GM19455 (cell line): ENCODE data around the gene CEP72.
"Not testable (repeated sequence)": the region's sequence is repeated elsewhere in the genome, so short reads cannot be mapped to it uniquely, and the experiment has no call there.

Experiments
- ATAC-seq: cut with Tn5 transposase; IDR thresholded peaks from one replicate; pipeline ENCODE4 v1.9.1; 2021; ENCODE audit not compliant: unreplicated experiment

CEP72 gene, protein sequence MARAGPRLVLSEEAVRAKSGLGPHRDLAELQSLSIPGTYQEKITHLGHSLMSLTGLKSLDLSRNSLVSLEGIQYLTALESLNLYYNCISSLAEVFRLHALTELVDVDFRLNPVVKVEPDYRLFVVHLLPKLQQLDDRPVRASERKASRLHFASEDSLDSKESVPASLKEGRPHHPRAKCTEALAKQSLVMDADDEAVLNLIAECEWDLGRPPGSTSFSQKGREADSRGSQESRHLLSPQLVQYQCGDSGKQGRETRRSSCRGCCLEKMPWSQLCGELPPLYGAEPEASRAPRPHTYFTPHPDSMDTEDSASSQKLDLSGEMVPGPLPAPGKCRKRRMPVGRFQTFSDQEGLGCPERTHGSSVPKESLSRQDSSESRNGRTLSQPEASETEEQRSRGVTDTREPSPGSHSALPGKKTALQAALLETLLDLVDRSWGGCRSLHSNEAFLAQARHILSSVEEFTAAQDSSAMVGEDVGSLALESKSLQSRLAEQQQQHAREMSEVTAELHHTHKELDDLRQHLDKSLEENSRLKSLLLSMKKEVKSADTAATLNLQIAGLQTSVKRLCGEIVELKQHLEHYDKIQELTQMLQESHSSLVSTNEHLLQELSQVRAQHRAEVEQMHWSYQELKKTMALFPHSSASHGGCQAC

GRCh38 chr5:611731-612486, at the start of gene CEP72:
Gene CEP72 (plus strand): TSS chr5:612340. CDS start chr5:612362, 22 bp downstream.
- peak; percentile 84 for ATAC-seq

DNA sequence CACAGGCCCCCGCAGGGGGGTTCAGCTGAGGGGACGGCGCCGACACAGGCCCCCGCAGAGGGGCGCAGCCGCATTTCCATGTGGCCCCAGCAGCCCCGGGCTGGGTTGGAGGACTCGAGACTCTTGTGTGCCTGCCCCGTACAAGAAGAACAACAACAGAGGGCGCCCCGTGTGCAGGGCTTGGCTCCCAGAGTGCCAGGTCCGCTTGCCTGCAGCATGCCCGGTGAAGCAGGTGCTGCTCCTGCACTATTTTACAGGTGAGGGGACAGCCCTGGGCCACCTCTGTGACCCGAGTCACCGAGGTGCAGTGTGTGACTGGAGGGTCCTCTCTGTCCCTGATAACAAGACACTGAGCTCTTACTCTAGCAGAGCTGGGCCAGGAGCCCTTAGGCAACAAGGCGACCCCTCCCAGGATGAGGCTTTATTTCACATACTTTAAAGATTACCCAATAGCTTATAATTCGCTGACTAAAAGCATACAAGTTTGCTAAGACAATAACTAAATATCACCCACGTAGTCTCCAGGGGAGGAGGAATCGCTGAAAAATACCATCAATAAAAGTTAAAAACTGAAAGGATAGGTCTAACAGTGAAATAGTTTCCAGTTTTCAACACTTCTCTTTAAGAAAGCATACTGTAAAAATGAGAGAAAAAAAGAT, 46.2 kb upstream of the CEP72 start:
- ATAC-seq, result no peak

DNA sequence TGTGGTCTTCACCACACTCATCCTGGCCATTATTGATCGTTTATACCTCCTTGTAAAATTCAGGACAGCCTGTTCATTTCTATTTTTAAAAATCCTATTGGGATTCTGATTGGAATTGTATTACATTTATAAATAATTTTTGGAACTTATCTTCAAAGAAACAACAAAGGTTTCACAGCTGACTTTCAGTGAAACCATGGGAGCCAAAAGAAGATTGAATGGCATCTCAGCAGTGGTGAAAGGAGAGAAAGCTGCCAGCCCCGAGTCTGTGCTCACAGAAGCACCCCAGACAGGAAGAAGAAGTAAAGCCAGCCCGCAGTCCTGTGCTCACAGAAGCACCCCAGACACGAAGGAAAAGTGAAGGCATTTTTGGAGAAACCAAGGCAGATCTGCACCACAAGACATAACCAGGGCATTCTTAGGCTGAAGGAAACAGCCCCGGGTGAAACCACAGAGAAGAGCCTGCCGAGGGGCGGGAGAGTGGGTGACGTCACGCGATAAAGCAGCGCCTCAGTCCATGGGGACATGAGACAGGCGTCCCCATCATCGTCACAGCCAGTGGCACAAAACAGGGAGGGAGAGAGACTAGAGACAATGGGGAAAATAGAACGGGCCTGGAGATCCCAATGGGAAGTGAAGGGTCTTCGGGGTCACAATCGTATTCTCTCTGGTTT, 45.4 kb upstream of the CEP72 start:
- no peak for ATAC-seq

- ATAC-seq, result no peak
These were observed 44.5 kb upstream of the CEP72 start for GRCh38 chr5:567664-568060.

DNA sequence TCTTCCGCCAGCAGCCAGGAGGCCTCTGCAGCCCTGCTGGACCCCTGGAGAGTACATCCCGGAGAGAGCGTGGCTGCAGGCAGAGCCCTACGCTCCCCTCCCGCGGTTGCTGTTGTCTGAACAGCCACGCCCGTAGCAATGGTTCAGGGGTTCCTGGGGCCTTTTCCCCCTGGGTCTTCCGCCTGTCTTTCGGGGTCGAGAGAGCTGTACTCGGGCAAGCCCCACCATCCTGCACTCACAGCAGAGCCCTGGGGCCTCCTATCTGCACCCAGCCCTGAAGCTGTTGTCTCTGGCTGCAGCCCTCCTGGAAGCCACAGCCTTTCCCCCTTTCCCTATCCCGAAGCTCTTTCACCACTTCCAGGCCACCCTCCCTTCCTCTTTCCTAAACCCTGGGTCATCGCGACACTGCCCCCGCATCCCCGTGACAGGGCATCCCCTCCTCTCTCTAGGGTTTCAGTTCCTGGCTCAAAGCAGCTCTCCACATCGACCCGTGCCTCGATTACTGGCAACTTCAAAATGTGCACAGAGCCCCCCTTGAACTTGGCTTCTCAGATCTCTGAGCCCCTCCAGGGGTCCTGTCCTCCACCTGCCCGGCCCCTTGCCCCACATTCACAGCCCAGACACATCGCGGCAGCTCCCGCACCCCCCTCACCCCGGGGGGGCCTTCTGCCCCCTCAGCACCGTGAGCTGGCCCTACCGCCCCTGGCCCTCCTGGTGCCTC, 43.9 kb upstream of the CEP72 start:
- ATAC-seq, result no peak

GRCh38 chr5:568809-569208, 43.3 kb upstream of the CEP72 start:
- ATAC-seq, result no peak

DNA sequence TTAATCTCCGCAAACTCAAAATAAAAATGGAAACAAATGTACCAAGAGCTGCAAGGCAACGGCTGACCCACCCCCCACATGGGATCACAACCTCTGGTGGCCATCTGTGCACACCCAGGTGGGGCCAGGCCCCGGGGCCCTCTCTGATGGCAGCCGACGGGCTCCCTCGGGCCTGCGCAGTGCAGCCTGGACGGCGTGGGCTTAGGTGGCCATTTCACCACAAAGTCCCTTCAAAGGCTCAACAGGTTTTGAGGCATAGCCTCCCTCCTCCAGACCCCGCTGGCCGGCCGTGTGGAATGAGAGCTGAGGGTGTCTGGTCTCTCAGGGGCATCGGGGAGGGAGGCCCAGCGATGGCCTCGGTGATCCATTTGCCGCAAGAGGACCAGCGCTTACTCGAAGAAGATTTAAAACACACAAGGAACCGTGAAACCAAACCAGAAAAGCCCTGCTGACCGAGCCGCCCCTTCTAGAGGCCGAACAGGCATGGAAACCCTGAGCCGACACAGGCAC, 42.7 kb upstream of the CEP72 start:
- ATAC-seq, result no peak

GRCh38 chr5:569868-570361, 42.2 kb upstream of the CEP72 start:
- no peak for ATAC-seq

DNA sequence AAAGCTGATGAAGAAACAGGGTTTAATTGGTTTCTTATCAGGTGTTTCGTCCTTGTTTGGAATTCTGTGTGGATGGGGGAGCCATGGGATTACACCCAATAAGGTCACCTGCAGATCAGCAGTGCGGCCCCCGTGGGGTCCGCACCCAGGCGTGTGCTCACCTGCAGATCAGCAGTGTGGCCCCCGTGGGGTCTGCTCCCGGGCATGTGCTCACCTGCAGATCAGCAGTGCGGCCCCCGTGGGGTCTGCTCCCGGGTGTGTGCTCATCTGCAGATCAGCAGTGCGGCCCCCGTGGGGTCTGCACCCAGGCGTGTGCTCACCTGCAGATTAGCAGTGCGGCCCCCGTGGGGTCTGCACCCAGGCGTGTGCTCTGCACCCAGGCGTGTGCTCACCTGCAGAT, 41.7 kb upstream of the CEP72 start:
- ATAC-seq, result no peak

GRCh38 chr5:570886-571285, 41.3 kb upstream of the CEP72 start:
- ATAC-seq, result no peak

DNA sequence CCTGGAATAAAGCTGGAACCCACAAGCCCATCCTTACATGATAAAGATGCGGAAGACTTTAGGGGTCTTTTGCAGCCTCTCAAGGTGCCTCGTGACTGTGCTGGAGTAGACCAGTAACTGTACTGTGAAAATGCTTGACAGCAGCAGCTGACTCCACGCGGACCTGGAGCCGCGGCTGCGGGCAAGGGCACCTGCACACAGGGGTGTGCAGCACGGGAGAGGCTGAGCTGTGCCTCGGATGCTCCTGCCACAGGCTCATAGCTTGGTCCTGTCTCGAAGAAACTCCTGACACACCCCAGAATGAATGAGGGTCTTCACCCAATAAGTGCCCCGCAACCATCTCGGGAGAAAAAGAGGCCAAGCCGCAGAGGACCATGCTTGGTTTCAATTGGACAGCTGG, 40.3 kb upstream of the CEP72 start:
- no peak for ATAC-seq

DNA sequence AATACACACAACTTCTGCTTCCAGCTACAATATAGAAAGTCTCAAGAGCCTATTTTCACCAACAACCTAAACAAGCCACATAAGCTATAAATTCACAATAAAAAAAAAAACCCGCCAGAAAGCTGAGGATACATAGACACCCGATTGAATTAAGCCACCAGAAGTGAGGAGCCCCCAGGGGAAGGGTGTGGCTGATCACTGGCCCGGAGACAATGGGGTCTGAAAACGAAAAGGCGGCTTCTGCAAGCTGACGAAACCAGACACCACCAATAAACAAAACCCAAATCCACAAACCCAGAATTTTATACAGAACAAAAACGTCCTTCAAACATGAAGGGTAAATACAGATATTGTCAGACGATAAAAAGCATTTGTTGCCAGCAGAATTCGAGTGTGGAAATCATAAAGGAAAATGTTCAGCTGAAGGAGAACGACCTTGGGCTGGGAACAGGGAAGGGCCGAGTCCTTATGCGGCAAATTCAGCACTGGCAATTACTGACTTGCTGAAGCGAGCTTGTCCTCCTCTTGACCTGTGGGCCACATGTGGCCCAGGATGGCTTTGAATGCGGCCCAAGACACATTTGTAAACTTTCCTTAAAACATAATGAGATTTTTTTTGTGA, 39.6 kb upstream of the CEP72 start:
- ATAC-seq, result no peak

DNA sequence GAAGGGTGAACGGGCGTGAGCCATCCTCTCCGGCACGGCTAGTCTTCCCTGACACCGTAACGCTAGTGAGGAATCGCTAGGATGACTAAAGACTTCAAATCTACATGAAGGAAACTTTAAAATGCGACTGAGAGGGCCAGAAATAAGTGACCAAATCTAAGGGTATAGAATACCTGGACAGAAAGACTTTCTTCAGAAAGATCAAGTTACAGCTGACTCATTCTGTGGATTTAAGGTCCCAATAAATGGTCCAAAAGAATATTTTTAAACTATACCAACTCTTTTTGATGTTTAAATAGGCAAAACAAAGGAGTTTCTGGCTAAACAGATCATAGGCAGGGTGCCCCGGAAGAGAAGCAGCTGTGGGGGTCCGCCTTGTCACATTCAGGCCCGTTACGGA, 38.9 kb upstream of the CEP72 start:
- no peak for ATAC-seq

GRCh38 chr5:573976-574375, 38.2 kb upstream of the CEP72 start:
- ATAC-seq, result no peak

DNA sequence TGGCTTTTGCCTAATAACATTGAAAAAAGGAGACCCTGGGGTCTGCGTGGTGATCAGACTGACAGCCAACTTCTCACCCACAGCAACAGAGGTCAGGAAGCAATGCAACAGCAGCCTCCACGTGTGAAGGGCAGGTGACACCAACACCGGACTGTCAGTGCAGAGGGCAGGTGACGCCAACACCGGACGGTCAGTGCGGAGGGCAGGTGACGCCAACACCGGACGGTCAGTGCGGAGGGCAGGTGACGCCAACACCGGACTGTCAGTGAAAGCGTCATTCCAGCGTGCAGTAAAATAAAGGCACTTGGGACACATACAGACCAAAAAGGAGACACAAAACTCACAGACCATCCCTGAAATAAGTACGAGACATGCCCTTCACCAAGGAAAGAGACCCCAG, 37.2 kb upstream of the CEP72 start:
- no peak for ATAC-seq

GRCh38 chr5:575636-576035, 36.5 kb upstream of the CEP72 start:
- ATAC-seq, result no peak

DNA sequence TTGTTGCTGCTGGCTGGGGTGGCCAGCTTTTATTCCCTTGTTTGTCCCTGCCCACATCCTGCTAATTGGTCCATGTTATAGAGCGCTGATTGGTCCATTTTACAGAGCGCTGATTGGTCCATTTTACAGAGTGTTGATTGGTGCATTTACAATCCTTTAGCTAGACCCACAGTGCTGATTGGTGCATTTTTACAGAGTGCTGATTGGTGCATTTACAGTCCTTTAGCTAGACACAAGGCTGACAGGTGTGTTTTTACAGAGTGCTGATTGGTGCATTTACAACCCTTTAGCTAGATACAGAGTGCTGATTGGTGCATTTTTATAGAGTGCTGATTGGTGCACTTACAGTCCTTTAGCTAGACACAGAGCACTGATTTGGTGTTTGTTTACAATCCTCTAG, 34.9 kb upstream of the CEP72 start:
- ATAC-seq, result not testable (repeated sequence)

DNA sequence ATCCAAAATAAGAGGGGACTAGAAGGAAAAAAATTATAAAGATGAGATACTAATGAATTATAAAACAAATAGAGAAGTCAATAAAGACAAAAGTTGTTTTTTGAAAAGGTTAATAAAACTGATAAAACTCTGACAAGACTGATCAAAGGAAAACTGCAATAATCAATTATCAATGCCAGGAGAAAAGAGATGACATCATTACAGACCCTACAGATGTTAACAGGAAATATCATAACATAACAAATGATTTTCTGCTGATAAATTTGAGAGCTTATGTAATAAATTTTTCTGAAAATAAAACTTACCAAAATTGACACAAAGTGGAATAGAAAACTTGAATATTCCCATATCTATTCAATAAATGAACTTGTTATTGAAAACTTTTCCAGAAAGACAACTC, 34.3 kb upstream of the CEP72 start:
- no peak for ATAC-seq

DNA sequence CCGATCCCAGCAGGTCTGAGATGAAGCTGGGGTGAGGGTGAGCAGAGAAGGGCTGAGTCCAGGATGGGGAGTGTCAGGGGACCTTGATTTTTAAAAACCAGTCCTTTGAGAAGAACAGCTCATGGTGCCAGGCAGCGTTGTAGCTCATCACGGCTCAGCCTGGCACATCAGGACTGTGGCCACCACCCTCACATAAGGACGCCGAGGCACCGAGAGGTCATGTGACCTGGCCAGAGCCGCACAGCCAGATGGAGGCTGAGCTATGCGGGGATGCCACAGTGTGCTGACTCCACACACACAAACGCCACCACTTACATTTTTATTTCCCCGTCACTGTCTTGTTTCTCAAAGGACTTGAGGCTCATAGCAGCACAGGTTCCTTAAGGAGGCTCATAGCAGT, 32.9 kb upstream of the CEP72 start:
- ATAC-seq, result no peak
